IMR-90 (cell line): ENCODE data around the gene FAT1. TPM values are rescaled to one million over a fixed set of nuclear protein-coding genes. Genes with fewer than 3 reads are reported as not detected.

Experiments
- ATAC-seq: fragments of 200-7000 bp; cut with Tn5 transposase; 2 replicates; pipeline ENCODE4 v1.9.1; 2020; ENCODE audit warnings: low read depth, mild to moderate bottlenecking, moderate library complexity
- BruUV-seq: library from RNA; stranded (reverse); fragments of 400-500 nt; replicated peaks from 2 replicates; lab custom pipeline; 2021; lab: Mats Ljungman, UMichigan
- CTCF ChIA-PET: fragments of 300-600 bp; formaldehyde crosslinking; extraction: SDS; loops from one replicate; lab custom pipeline; 2021; ENCODE audit warnings: antibody characterized with exemption; lab: Yijun Ruan, JAX
- POLR2A ChIA-PET: fragments of 300-600 bp; sonication (Branson Sonifier 250); formaldehyde crosslinking; loops from one replicate; lab custom pipeline; 2022; ENCODE audit warnings: antibody characterized with exemption; ENCODE audit not compliant: unreplicated experiment; lab: Charles Lee
- DNase-seq: peaks from one replicate; pipeline ENCODE4 v3.0.0; 2013
- H2AFZ ChIP-seq: replicated peaks from 2 replicates; pipeline ENCODE3; 2013; ENCODE audit warnings: low read length, mild to moderate bottlenecking; ENCODE audit not compliant: poor library complexity
- H2AK5ac ChIP-seq: 2 replicates; pipeline ENCODE4 v1.6.1; 2013; ENCODE audit warnings: low read depth, low read length, inconsistent platforms
- H2AK9ac ChIP-seq: replicated peaks from 2 replicates; pipeline ENCODE3; 2013; ENCODE audit warnings: mild to moderate bottlenecking, low read depth, low read length, moderate library complexity; ENCODE audit not compliant: poor library complexity
- H2BK120ac ChIP-seq: 2 replicates; pipeline ENCODE4 v1.6.1; 2013; ENCODE audit warnings: low read depth, low read length, inconsistent platforms
- H2BK15ac ChIP-seq: 3 replicates; pipeline ENCODE4 v1.6.1; 2013; ENCODE audit warnings: low read depth, low read length, inconsistent platforms
- H2BK20ac ChIP-seq: 2 replicates; pipeline ENCODE4 v1.6.1; 2013; ENCODE audit warnings: low read depth, mild to moderate bottlenecking, inconsistent platforms, low read length, moderate library complexity
- H2BK5ac ChIP-seq: 2 replicates; pipeline ENCODE4 v1.6.1; 2013; ENCODE audit warnings: mild to moderate bottlenecking, low read depth, low read length, inconsistent platforms; ENCODE audit not compliant: poor library complexity, severe bottlenecking
- H3K14ac ChIP-seq: replicated peaks from 2 replicates; pipeline ENCODE4 v1.6.1; 2013; ENCODE audit warnings: low read depth, low read length, inconsistent platforms
- H3K18ac ChIP-seq: 2 replicates; pipeline ENCODE4 v1.6.1; 2013; ENCODE audit warnings: low read depth, low read length, control low read depth
- H3K23ac ChIP-seq: 2 replicates; pipeline ENCODE4 v1.6.1; 2013; ENCODE audit warnings: low read depth, low read length, inconsistent platforms
- H3K27ac ChIP-seq: 2 replicates; pipeline ENCODE4 v1.5.1; 2013; ENCODE audit warnings: mild to moderate bottlenecking, control low read depth, low read length; ENCODE audit not compliant: insufficient read depth
- H3K27me3 ChIP-seq: 2 replicates; pipeline ENCODE4 v1.6.1; 2013; ENCODE audit warnings: low read length; ENCODE audit not compliant: control insufficient read depth, insufficient read depth
- H3K36me3 ChIP-seq: 2 replicates; pipeline ENCODE4 v1.6.1; 2013; ENCODE audit warnings: low read length, mixed read lengths; ENCODE audit not compliant: control insufficient read depth, insufficient read depth
- H3K4ac ChIP-seq: 2 replicates; pipeline ENCODE4 v1.6.1; 2013; ENCODE audit warnings: low read depth, low read length, inconsistent platforms
- H3K4me1 ChIP-seq: 2 replicates; pipeline ENCODE4 v1.6.1; 2013; ENCODE audit warnings: low read length, mixed read lengths; ENCODE audit not compliant: control insufficient read depth, insufficient read depth
- H3K4me2 ChIP-seq: 2 replicates; pipeline ENCODE4 v1.6.1; 2013; ENCODE audit warnings: low read depth, mild to moderate bottlenecking, control low read depth, low read length, moderate library complexity
- H3K4me3 ChIP-seq: 2 replicates; pipeline ENCODE4 v1.5.1; 2013; ENCODE audit warnings: low read depth, mild to moderate bottlenecking, control low read depth, low read length, moderate library complexity; ENCODE audit not compliant: insufficient read depth
- H3K56ac ChIP-seq: 2 replicates; pipeline ENCODE4 v1.6.1; 2013; ENCODE audit warnings: low read length, inconsistent platforms; ENCODE audit not compliant: insufficient read depth; ENCODE audit errors: extremely low read depth
- H3K79me1 ChIP-seq, 2 experiments: 2 replicates each; pipeline ENCODE4 v1.6.1; 2013; ENCODE audit warnings: low read length in 2 of 2, inconsistent platforms in 1 of 2, low read depth in 1 of 2
- H3K9ac ChIP-seq: 2 replicates; pipeline ENCODE4 v1.6.1; 2013; ENCODE audit warnings: low read depth, low read length, control low read depth
- H3K9me1 ChIP-seq: 2 replicates; pipeline ENCODE4 v1.6.1; 2013; ENCODE audit warnings: low read length, inconsistent platforms; ENCODE audit not compliant: insufficient read depth
- H3K9me3 ChIP-seq: 2 replicates; pipeline ENCODE4 v1.6.1; 2013; ENCODE audit warnings: low read length; ENCODE audit not compliant: control insufficient read depth, insufficient read depth
- H4K20me1 ChIP-seq: 2 replicates; pipeline ENCODE4 v1.6.1; 2013; ENCODE audit warnings: low read length, inconsistent platforms; ENCODE audit not compliant: insufficient read depth
- H4K5ac ChIP-seq: 2 replicates; pipeline ENCODE4 v1.6.1; 2013; ENCODE audit warnings: mild to moderate bottlenecking, low read depth, low read length, control low read depth
- H4K8ac ChIP-seq, 2 experiments: 2 replicates each; pipeline ENCODE4 v1.6.1; 2013; ENCODE audit warnings: low read depth in 2 of 2, low read length in 2 of 2, control low read depth in 1 of 2, inconsistent platforms in 1 of 2
- H4K91ac ChIP-seq: 2 replicates; pipeline ENCODE4 v1.6.1; 2013; ENCODE audit warnings: low read depth, low read length, inconsistent platforms; ENCODE audit not compliant: insufficient read depth
- CEBPB ChIP-seq: IDR thresholded peaks from 2 replicates; pipeline ENCODE4 v1.6.1; 2012; ENCODE audit warnings: low read depth, low read length, improper control_type of control experiment
- CHD1 ChIP-seq: IDR thresholded peaks from 2 replicates; pipeline ENCODE4 v1.6.1; 2012; ENCODE audit warnings: low read depth, low read length, improper control_type of control experiment
- ELK1 ChIP-seq: fragments of 150-350 bp; IDR thresholded peaks from 2 replicates; pipeline ENCODE4 v1.6.1; 2016; ENCODE audit warnings: low read depth, mild to moderate bottlenecking, low read length, moderate library complexity, borderline replicate concordance
- FOS ChIP-seq: fragments of 150-350 bp; IDR thresholded peaks from 2 replicates; pipeline ENCODE4 v1.6.1; 2016; ENCODE audit warnings: low read depth, low read length
- MAZ ChIP-seq: IDR thresholded peaks from 2 replicates; pipeline ENCODE4 v1.6.1; 2012; ENCODE audit warnings: low read depth, mild to moderate bottlenecking, low read length, improper control_type of control experiment, moderate library complexity, borderline replicate concordance
- MXI1 ChIP-seq: IDR thresholded peaks from 2 replicates; pipeline ENCODE4 v1.6.1; 2012; ENCODE audit warnings: low read depth, mild to moderate bottlenecking, low read length, moderate library complexity, borderline replicate concordance
- RAD21 ChIP-seq: IDR thresholded peaks from 2 replicates; pipeline ENCODE4 v1.6.1; 2012; ENCODE audit warnings: low read length, improper control_type of control experiment
- RFX5 ChIP-seq: IDR thresholded peaks from 2 replicates; pipeline ENCODE4 v1.8.0; 2012; ENCODE audit warnings: low read depth, mild to moderate bottlenecking, low read length, moderate library complexity
- SMC3 ChIP-seq: fragments of 150-350 bp; IDR thresholded peaks from 2 replicates; pipeline ENCODE4 v1.6.1; 2016; ENCODE audit warnings: low read depth, mild to moderate bottlenecking, antibody characterized with exemption, low read length, moderate library complexity
- USF2 ChIP-seq: fragments of 150-350 bp; IDR thresholded peaks from 2 replicates; pipeline ENCODE4 v1.6.1; 2017; ENCODE audit warnings: mild to moderate bottlenecking, antibody characterized with exemption, low read length, low read depth
- WGBS, 2 experiments: methylation state at CpG; one replicate each; pipeline versions ENCODE4 v1.1.5 to v1.1.7; 2013; ENCODE audit warnings: missing lambda C conversion rate in 2 of 2; ENCODE audit not compliant: insufficient read length in 1 of 2; ENCODE audit errors: extremely low coverage in 2 of 2; 5-methylcytosine and 5-hydroxymethylcytosine counted together
- dilution Hi-C: fragments of 300-500 bp; cut with HindIII; formaldehyde crosslinking; loops from one replicate; pipeline ENCODE4 v1.14.3; 2018; ENCODE audit warnings: low sequenced_read_pairs; ENCODE audit not compliant: unreplicated experiment
- in situ Hi-C: fragments of 300-500 bp; cut with MboI; formaldehyde crosslinking; loops from 3 replicates; pipeline ENCODE4 v1.14.3; 2019; ENCODE audit warnings: low sequenced_read_pairs, inconsistent platforms, mixed read lengths
- intact Hi-C: fragments of 100-400 bp; cut with micrococcal nuclease; formaldehyde crosslinking; loops from 2 replicates; pipeline ENCODE4 v1.10.0; 2022
- polyA plus RNA-seq, 3 experiments: library from polyadenylated mRNA; depleted of rRNA; stranded (reverse); fragments of >200 nt; gene quantifications; 2 replicates each; pipeline ENCODE4 v1.2.3, GENCODE V29; 2012; ENCODE audit warnings: low replicate concordance in 1 of 3
- total RNA-seq: library from RNA; depleted of rRNA; stranded (reverse); fragments of >200 nt; gene quantifications from 2 replicates; pipeline ENCODE4 v1.2.3, GENCODE V29; 2012

The FAT1 gene
- total and polyA plus RNA-seq, 2 of the 4 experiments (the other 2 are of a cell fraction) = 156 to 519 TPM

- intact Hi-C loops = loop anchor here (5.0 to 10.0 kb wide), 9 partner anchors 97 to 1175 kb away; no protein-coding TSS in a partner anchor
- Histone ChIP-seq H3K4me3 (no peak overlapping the region), H4K91ac (no peak overlapping the region), H2AFZ (no peak overlapping the region), H3K27me3 (no peaks in the 10 kb centered on the region), H2BK120ac (no peak overlapping the region), H3K14ac (no peak overlapping the region), H4K20me1 (peaks cover 7% of the 10 kb centered on the region), H3K27ac (no peak overlapping the region), H3K4me1 (peaks cover 10% of the 10 kb centered on the region), H3K9me3 (no peaks in the 10 kb centered on the region), H2AK9ac (no peak overlapping the region), H4K8ac (no peak overlapping the region), H3K9me1 (0 out of 2 replicates have a peak, but pooled peaks cover 2% of the 10 kb centered on the region), H3K18ac (no peak overlapping the region), H4K5ac (no peak overlapping the region), H3K36me3 (no peaks in the 10 kb centered on the region), H2BK20ac (no peak overlapping the region), H3K4me2 (no peak overlapping the region), H3K23ac (no peak overlapping the region), H2BK5ac (no peak overlapping the region), H3K9ac (no peak overlapping the region), H2AK5ac (no peak overlapping the region), H2BK15ac (no peak overlapping the region), H3K56ac (no peak overlapping the region), H3K4ac (no peak overlapping the region), H3K79me1 (peaks cover 0 to 22% of the 10 kb centered on the region in 2 experiments; a peak in 3 of 4 replicates)
- DNase-seq (no peak), ATAC-seq (no peak)
- in situ Hi-C loops = loop anchor here (10.0 to 25.0 kb wide), 2 partner anchors 207 to 875 kb away; no protein-coding TSS in a partner anchor
- WGBS, 2 experiments = no CpG with 5 or more reads among the region's 1 CpG
- ChIA-PET POLR2A (interaction anchor here (0.6 kb wide), 1 partner anchor 152 kb away, joined by 5 read pairs; no protein-coding TSS in a partner anchor), CTCF (no interaction called here)
- dilution Hi-C loops = no loop called here
- no peak for TF ChIP-seq RFX5
- TF ChIP-seq MXI1 = no peak
- no peak for TF ChIP-seq ELK1
- TF ChIP-seq MAZ = no peak
- TF ChIP-seq USF2 = no peak
- TF ChIP-seq RAD21 = no peak
- no peak for TF ChIP-seq SMC3
- no peak for TF ChIP-seq CHD1
- TF ChIP-seq FOS = no peak
- no peak for TF ChIP-seq CEBPB
- BruUV-seq = no TSS peak
Measured at GRCh38 chr4:186729856-186730255, 6.2 kb upstream of the FAT1 start.
